Gastrocnemius medialis (tissue), 4 donors: ENCODE data around the gene SND1. TPM values are rescaled to one million over a fixed set of nuclear protein-coding genes. Genes with fewer than 3 reads are reported as not detected.

Experiments
- ATAC-seq, 2 donors: fragments of 150-250 bp; one replicate each; pipeline ENCODE4 v1.9.1; 2016
- DNase-seq, 2 donors: peaks; one replicate each; pipeline ENCODE4 v3.0.0-alpha.2; 2019
- H3K27ac ChIP-seq, 4 donors: fragments of 200-600 bp; sonication (generic); 1 replicate in 1 of 4; 2 replicates in 3 of 4; pipeline ENCODE4 v1.5.1; 2016 to 2018; ENCODE audit warnings: mild to moderate bottlenecking in 2 of 4, moderate library complexity in 1 of 4
- H3K27me3 ChIP-seq, 3 donors: fragments of 200-600 bp; sonication (generic) in 2 of 3; 1 replicate in 1 of 3; 2 replicates in 2 of 3; pipeline versions ENCODE4 v1.5.1 to v1.6.0; 2016 to 2019; ENCODE audit warnings: mild to moderate bottlenecking in 1 of 3, moderate library complexity in 1 of 3
- H3K36me3 ChIP-seq, 2 donors: fragments of 200-600 bp; sonication (generic) in 1 of 2; one replicate each; pipeline ENCODE4 v1.5.1; 2017 to 2018
- H3K4me1 ChIP-seq, 2 donors: fragments of 200-600 bp; sonication (generic) in 1 of 2; one replicate each; pipeline ENCODE4 v1.5.1; 2016 to 2017; ENCODE audit warnings: mild to moderate bottlenecking in 2 of 2
- H3K4me3 ChIP-seq, 4 donors: fragments of 200-600 bp; sonication (generic) in 3 of 4; 1 replicate in 1 of 4; 2 replicates in 3 of 4; pipeline ENCODE4 v1.5.1; 2016 to 2019; ENCODE audit warnings: mild to moderate bottlenecking in 2 of 4
- H3K9me3 ChIP-seq, 3 donors: fragments of 200-600 bp; sonication (generic) in 2 of 3; 1 replicate in 1 of 3; 2 replicates in 2 of 3; pipeline ENCODE4 v1.5.1; 2016 to 2019
- POLR2A ChIP-seq, 2 donors: fragments of 450-650 bp; IDR thresholded peaks; one replicate each; pipeline ENCODE4 v1.6.1; 2017; ENCODE audit warnings: antibody characterized with exemption in 2 of 2, mild to moderate bottlenecking in 2 of 2, moderate library complexity in 2 of 2
- in situ Hi-C, 4 donors: fragments of 200-750 bp; cut with MboI; loops; one replicate each; pipeline versions ENCODE4 v1.15.0 to v1.8.0; 2017; ENCODE audit warnings: low sequenced_read_pairs in 4 of 4
- intact Hi-C: fragments of 100-400 bp; cut with DNase I; formaldehyde crosslinking; loops from one replicate; pipeline ENCODE4 v1.15.1; 2023; ENCODE audit warnings: low total_unique reads
- total RNA-seq, 4 donors: library from RNA; depleted of rRNA; stranded (reverse); fragments of >200 nt; gene quantifications; one replicate each; pipeline versions ENCODE4 v1.1.0 to v1.2.3, GENCODE V29; 2016
- TF ChIP-seq, protein P1 (sequence below), 5 experiments: fragments of 450-650 bp in 3 of 5; fragments of 200-600 bp in 2 of 5; sonication (generic) in 2 of 5; IDR thresholded peaks in 4 of 5; conservative IDR thresholded peaks in 1 of 5; 1 replicate in 4 of 5; 2 replicates in 1 of 5; pipeline ENCODE4 v1.5.1; 2016 to 2019; ENCODE audit warnings: antibody characterized with exemption in 5 of 5, mild to moderate bottlenecking in 3 of 5, moderate library complexity in 3 of 5

SND1 gene
- total RNA-seq, 4 donors from 2014 or later = 30.4 to 73.0 (median 50.3) TPM

DNA sequence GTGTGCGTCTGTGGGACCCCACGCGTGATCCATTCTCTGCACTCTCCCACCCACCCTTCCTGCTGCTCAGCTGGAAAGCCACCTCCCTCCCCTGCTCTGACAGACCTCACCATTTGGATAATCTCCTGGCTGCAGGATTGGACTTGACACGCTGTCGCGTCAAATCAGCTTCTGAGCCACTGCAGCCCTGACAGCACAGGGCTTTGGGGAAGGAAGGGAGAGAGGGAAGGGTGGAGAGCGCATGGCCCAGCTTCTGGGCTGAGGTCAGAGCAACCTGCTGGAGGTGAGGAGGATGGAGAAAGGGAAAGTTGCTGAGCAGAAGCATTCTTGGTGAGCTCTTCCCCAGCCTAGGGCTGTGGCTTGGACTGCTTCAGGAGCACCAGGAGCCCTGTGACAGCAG, 428.2 kb downstream of the SND1 start:
- intact Hi-C loops (loop anchor here (5.0 kb wide), 1 partner anchor 128 kb away; no protein-coding TSS in a partner anchor), in situ Hi-C loops (no loop called here)
- H3K36me3 ChIP-seq = peaks cover 0 to 17% of the 10 kb centered on the region in 2 donors
- no peak overlapping the region for H3K27ac ChIP-seq
- TF ChIP-seq, protein P1, sequence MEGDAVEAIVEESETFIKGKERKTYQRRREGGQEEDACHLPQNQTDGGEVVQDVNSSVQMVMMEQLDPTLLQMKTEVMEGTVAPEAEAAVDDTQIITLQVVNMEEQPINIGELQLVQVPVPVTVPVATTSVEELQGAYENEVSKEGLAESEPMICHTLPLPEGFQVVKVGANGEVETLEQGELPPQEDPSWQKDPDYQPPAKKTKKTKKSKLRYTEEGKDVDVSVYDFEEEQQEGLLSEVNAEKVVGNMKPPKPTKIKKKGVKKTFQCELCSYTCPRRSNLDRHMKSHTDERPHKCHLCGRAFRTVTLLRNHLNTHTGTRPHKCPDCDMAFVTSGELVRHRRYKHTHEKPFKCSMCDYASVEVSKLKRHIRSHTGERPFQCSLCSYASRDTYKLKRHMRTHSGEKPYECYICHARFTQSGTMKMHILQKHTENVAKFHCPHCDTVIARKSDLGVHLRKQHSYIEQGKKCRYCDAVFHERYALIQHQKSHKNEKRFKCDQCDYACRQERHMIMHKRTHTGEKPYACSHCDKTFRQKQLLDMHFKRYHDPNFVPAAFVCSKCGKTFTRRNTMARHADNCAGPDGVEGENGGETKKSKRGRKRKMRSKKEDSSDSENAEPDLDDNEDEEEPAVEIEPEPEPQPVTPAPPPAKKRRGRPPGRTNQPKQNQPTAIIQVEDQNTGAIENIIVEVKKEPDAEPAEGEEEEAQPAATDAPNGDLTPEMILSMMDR (IDR thresholded peaks at IDR 0.05 in 4 of 5, conservative IDR thresholded peaks at IDR 0.05 in 1 of 5) = no peak
- TF ChIP-seq POLR2A (IDR thresholded peaks at IDR 0.05) = no peak
- ATAC-seq = no peak
- H3K4me1 ChIP-seq = no peaks in the 10 kb centered on the region
- no peak for DNase-seq
- H3K9me3 ChIP-seq = no peaks in the 10 kb centered on the region
- no peaks in the 10 kb centered on the region for H3K27me3 ChIP-seq
- H3K4me3 ChIP-seq = no peak overlapping the region

DNA sequence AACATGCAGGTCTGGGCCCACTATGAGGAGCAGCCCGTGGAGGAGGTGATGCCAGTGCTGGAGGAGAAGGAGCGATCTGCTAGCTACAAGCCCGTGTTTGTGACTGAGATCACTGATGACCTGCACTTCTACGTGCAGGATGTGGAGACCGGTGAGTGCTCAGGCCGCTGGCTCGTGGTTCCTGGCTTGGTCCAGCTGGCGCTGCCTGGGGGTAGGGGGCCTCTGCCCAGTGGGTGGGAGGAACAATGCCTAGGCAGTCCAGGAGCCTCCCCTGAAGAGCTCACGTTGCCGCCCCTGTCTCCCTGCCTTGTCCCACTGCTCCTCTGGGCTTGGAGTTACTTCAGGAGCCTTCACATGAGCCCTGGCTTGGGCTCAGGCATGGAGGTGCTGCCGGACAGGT, 429.4 kb downstream of the SND1 start:
- Histone ChIP-seq H3K9me3 (no peaks in the 10 kb centered on the region), H3K27ac (no peak overlapping the region), H3K36me3 (peaks cover 0 to 26% of the 10 kb centered on the region in 2 donors), H3K4me3 (no peak overlapping the region), H3K4me1 (no peaks in the 10 kb centered on the region), H3K27me3 (no peaks in the 10 kb centered on the region)
- intact Hi-C loops (loop anchor here (5.0 kb wide), 1 partner anchor 129 kb away; no protein-coding TSS in a partner anchor), in situ Hi-C loops (no loop called here)
- DNase-seq (no peak), ATAC-seq (no peak)
- no peak for TF ChIP-seq POLR2A (IDR thresholded peaks at IDR 0.05)
- TF ChIP-seq, protein P1 (IDR thresholded peaks at IDR 0.05 in 4 of 5, conservative IDR thresholded peaks at IDR 0.05 in 1 of 5) = no peak

DNA sequence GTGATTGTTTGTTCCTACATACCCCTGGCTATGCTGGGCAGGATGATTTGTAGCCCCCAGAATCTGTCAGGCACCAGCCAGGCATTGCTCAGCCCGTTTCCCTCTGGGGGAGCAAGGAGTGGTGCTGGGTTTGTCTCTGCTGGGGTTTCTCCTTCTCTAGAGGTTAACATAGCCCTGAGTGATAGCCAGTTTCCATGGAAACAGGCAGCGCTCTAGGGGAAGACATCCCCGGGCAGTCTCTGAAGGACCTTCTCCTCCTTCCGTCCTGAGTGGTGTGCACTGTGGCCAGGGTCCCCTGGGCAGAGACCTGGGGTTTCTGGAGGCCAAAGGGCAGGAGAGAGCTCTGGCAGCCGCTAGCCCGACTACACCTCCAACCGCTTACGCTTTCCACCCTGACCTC, 429.8 kb downstream of the SND1 start:
- ATAC-seq = no peak

DNA sequence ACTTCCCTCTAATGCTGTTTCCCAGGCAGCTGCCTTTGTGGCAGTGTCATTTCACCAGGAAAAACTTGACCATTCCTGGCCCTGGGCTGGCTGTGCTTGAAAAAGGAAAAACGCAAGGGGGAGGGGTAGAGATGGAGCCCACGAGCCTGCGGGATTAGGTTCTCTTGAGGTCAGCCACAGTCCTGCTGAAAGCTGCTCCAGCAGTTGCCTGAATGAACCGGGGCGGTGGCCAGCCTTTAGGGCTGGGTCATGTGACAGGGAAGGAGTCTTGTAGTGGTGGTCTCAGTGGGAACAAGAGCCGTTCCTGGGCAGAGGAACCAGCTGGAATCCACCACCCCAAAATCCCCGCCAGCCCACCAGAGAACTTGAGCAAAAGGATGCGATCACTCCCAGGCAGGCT, 430.4 kb downstream of the SND1 start:
- ATAC-seq (no peak), DNase-seq (no peak)
- no peaks in the 10 kb centered on the region for H3K9me3 ChIP-seq
- no peak overlapping the region for H3K4me3 ChIP-seq
- peaks cover 0 to 26% of the 10 kb centered on the region in 2 donors for H3K36me3 ChIP-seq
- intact Hi-C loops (loop anchor here (5.0 kb wide), 1 partner anchor 130 kb away; no protein-coding TSS in a partner anchor), in situ Hi-C loops (no loop called here)
- TF ChIP-seq, protein P1 (IDR thresholded peaks at IDR 0.05 in 4 of 5, conservative IDR thresholded peaks at IDR 0.05 in 1 of 5) = no peak
- TF ChIP-seq POLR2A (IDR thresholded peaks at IDR 0.05) = no peak
- H3K27ac ChIP-seq = no peak overlapping the region
- H3K4me1 ChIP-seq = no peaks in the 10 kb centered on the region
- no peaks in the 10 kb centered on the region for H3K27me3 ChIP-seq

More for the DNA sequence above, 429.8 kb downstream of the SND1 start:
- Histone ChIP-seq H3K9me3 (no peaks in the 10 kb centered on the region), H3K4me1 (no peaks in the 10 kb centered on the region), H3K27ac (no peak overlapping the region), H3K27me3 (no peaks in the 10 kb centered on the region), H3K4me3 (no peak overlapping the region), H3K36me3 (peaks cover 0 to 26% of the 10 kb centered on the region in 2 donors)
- no peak for DNase-seq
- in situ Hi-C loops (no loop called here), intact Hi-C loops (loop anchor here (5.0 kb wide), 1 partner anchor 130 kb away; no protein-coding TSS in a partner anchor)
- TF ChIP-seq, protein P1 (IDR thresholded peaks at IDR 0.05 in 4 of 5, conservative IDR thresholded peaks at IDR 0.05 in 1 of 5) = no peak
- TF ChIP-seq POLR2A (IDR thresholded peaks at IDR 0.05) = no peak
